Muscle layer of colon (tissue), 2 donors: ENCODE data around the gene TARBP2.
A peak's percentile ranks its signal among the peaks of the same experiment; 100 is the strongest.

Experiments
- H3K27ac ChIP-seq: one replicate; pipeline ENCODE4 v1.7.0; 2013; ENCODE audit warnings: low read depth, mild to moderate bottlenecking, low read length, moderate library complexity
- H3K27me3 ChIP-seq, 2 donors: one replicate each; pipeline ENCODE4 v1.7.0; 2013; ENCODE audit warnings: low read length in 2 of 2, mild to moderate bottlenecking in 2 of 2; ENCODE audit not compliant: insufficient read depth in 2 of 2, control insufficient read depth in 1 of 2
- H3K36me3 ChIP-seq: one replicate; pipeline ENCODE4 v1.7.0; 2013; ENCODE audit warnings: mild to moderate bottlenecking, low read length; ENCODE audit not compliant: insufficient read depth
- H3K4me1 ChIP-seq: one replicate; pipeline ENCODE4 v1.7.0; 2013; ENCODE audit warnings: mild to moderate bottlenecking, low read length; ENCODE audit not compliant: insufficient read depth
- H3K4me3 ChIP-seq, 2 donors: one replicate each; pipeline ENCODE4 v1.7.0; 2013; ENCODE audit warnings: low read length in 2 of 2, low read depth in 1 of 2, mild to moderate bottlenecking in 1 of 2, moderate library complexity in 1 of 2
- H3K9ac ChIP-seq: one replicate; pipeline ENCODE4 v1.7.0; 2013; ENCODE audit warnings: low read length
- H3K9me3 ChIP-seq: one replicate; pipeline ENCODE4 v1.7.0; 2013; ENCODE audit warnings: mild to moderate bottlenecking, low read length
- donor health status: abdominal sarcoma.
- donor health status: Adenocarcinoma of cecum.

The TARBP2 gene

DNA sequence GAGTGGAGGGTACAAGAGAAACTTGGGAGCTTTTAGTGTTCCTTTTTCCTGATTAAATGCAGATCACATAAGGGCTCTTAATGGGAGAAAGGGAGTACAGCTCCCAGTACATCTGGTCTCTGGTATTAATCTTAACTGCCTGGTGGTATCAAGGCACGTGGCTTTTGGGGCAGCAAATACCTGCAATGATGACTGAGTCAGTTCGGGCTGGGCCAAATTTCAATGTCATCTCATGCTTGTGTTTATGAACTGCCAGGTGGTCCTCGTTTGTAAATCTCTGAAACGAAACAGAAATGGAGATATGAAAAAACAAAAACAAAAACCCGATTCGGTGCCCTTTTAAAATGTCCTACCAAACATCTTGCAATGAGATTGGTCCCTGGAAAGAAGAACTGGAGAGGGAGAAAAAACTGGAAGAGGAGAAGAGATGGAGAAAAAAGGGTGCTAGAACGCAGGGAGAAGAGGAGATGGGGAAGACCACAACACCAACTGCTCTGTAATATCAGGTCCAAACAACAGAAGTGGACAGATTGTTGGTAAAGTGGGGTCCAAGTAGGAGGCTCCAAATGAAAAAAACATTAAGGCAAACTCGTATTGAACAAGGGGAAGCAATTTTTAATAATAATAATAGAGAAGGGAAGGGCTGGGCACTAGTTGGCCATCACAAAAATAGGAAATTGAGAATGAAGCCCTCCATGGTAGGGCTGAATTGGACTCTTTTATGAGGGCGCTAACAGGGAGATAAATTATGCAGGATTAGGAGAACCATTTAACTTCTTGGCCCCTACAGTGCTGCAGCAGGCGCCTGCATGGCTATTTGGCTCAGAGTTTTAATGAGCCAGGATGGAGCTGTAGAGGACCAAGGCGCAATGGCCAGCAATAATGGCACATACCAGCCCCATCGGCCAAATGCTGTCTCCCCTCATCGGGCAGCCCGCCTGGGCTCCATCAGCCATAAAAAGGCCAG, 51.6 kb downstream of the TARBP2 start:
- Histone ChIP-seq H3K4me1 (peaks cover 31% of the 10 kb centered on the region), H3K9me3 (no peaks in the 10 kb centered on the region), H3K27ac (peak overlapping the region; percentile 66)

More for the DNA sequence above, 51.6 kb downstream of the TARBP2 start:
- Histone ChIP-seq H3K36me3 (peaks cover 11% of the 10 kb centered on the region), H3K4me3 (no peak overlapping the region), H3K9ac (no peak overlapping the region), H3K27me3 (no peaks in the 10 kb centered on the region)
